Heart left ventricle (tissue), 13 donors: ENCODE results near the gene TMEM179B.
A peak's percentile ranks its signal among the peaks of the same experiment; 100 is the strongest.

ENCODE experiments used
- POLR2A ChIP-seq, 2 donors: fragments of 450-650 bp; IDR thresholded peaks; one replicate each; pipeline ENCODE4 v1.6.1; 2017; ENCODE audit warnings: antibody characterized with exemption in 2 of 2, mild to moderate bottlenecking in 2 of 2, moderate library complexity in 2 of 2
- TF ChIP-seq, protein P1 (sequence below), 12 donors: fragments of 200-600 bp; sonication (generic) in 4 of 12; IDR thresholded peaks; one replicate each; pipeline versions ENCODE4 v1.5.0 to v1.8.0; 2018 to 2022; ENCODE audit warnings: antibody characterized with exemption in 12 of 12, mild to moderate bottlenecking in 5 of 12
- donor health status: ischemic (EF 13 %, LVEDD 7.1; RV severe dilation, severe dysfunction).
- donor health status: DM: no; HTN: yes; CAD: no.
- donor health status: DM: no; HTN: no; CAD: no.
- donor health status: ischemic (EF 25% LVEDD 6.9; RV normal size, moderate dysfunction).
- donor health status: ischemic (EF 25% LVEDD 5.7; RV mildly dilated, moderate dysfunction).
- donor health status: ischemic (EF 35%, LVEDD 5.7; RV mildly dilated, moderate dysfunction).
- donor health status: nonischemic (EF 11% LVEDD 7.7; RV severe dilation, severe dysfunction).
- donor health status: DM: yes; HTN: yes; CAD: no.
- donor health status: PGD.
- donor health status: ischemic (EF 29% LVEDD 5.4; RV normal size, mild dysfunction).
- donor health status: nonischemic (EF 23%, LVEDD 6.1; RV moderate dilation, normal function).

- TF ChIP-seq, protein P1, sequence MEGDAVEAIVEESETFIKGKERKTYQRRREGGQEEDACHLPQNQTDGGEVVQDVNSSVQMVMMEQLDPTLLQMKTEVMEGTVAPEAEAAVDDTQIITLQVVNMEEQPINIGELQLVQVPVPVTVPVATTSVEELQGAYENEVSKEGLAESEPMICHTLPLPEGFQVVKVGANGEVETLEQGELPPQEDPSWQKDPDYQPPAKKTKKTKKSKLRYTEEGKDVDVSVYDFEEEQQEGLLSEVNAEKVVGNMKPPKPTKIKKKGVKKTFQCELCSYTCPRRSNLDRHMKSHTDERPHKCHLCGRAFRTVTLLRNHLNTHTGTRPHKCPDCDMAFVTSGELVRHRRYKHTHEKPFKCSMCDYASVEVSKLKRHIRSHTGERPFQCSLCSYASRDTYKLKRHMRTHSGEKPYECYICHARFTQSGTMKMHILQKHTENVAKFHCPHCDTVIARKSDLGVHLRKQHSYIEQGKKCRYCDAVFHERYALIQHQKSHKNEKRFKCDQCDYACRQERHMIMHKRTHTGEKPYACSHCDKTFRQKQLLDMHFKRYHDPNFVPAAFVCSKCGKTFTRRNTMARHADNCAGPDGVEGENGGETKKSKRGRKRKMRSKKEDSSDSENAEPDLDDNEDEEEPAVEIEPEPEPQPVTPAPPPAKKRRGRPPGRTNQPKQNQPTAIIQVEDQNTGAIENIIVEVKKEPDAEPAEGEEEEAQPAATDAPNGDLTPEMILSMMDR (IDR thresholded peaks at IDR 0.05): peak in 11 of 12 donors; percentile 92 to 98 (median 94)
- TF ChIP-seq POLR2A (IDR thresholded peaks at IDR 0.05): no peak
These were observed 741 bp upstream of the TMEM179B start for GRCh38 chr11:62786318-62787004.
